NCI-H2107 (cell line): ENCODE data around the gene CLTCL1.
"Not testable (repeated sequence)": the region's sequence is repeated elsewhere in the genome, so short reads cannot be mapped to it uniquely, and the experiment has no call there.

Experiments
- DNase-seq: peaks from one replicate; lab custom pipeline; 2025; lab: John Stamatoyannopoulos, UW

Gene CLTCL1

DNA sequence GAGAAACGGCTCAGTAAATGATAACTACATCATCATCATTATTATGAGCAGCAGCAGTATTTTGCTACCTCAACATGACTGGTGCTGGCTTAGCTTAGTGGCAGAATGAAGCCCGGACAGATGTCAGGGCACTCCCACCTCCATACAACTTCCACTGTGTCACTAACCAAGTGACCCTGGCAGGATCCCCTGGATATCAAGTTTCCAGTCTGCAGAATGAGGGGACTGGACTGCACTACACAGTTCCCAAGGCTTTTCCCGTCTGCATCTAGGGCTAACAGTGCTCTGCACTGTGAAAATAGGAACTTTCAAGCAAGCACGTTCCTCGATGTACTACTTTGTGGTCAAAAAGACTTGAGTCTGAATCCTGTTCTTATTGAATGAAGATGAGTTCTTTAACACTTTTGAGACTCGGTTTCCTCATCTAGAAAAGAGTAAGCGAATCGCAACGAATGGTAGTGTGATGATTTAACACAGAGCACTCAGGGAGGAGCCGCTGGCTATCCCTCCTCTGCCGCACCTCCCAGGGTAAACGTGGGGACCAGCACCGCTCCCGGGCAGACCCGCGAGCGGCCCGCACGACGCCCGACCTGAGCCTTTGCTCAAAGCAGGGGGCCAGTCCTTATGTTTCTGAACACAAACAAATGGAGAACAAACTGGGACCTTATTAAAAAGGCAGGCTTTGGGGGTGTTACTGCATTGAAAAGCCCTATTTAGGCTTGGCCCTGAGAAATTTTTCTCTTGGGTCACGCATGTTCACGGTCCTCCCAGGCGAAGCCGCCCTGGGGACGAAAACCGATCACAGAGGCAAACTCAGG is 910 bp downstream of the CLTCL1 start:
- no peak for DNase-seq

DNA sequence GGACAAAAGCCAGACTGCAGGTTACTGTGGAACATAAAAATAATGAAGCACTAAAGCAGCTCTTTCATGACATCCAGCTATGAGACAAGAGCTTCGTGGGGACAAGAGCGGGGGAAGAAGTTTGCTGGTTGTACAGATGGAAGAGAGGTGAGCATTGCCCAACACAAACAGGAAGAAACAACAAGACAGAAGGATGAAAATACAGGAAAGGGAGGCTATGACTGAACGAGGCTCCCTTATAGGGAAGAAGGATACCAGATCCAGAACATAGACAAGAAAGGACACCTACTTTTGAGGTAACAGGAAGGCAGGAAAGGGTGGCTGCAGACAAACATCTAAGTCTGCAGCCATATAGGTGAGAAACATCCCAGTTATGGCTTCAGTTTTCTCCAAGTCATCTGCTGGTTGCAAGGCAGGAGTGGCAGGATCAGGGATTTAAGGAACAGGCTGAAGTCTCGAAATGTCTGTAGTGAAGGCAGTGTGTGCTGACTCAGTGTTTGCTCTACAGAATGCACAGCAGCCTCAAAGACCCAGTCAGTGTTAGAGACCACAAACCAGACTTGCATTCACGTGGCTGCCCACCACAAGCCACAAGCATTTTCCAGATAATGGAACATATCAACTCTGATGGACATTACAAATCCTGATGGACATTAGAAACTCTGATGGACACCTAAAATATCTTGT is 1.9 kb downstream of the CLTCL1 start:
- no peak for DNase-seq

DNA sequence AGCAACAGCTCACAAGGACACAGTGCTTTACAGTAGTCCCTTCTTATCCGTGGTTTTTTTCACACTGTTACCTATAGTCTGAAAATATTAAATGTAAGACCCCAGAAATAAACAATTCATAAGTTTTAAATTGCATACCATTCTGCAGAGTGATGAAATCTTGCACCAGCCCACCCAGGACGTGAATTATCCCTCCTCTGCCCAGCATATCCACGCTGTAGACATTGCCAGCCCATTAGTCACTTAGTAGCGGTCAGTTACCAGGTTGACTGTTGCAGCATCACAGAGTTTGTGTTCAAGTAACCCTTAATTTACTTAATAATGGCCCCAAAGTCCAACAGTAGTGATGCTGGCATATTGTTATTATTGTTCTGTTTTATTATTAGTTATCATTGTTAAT is 3.6 kb downstream of the CLTCL1 start:
- DNase-seq = no peak

DNA sequence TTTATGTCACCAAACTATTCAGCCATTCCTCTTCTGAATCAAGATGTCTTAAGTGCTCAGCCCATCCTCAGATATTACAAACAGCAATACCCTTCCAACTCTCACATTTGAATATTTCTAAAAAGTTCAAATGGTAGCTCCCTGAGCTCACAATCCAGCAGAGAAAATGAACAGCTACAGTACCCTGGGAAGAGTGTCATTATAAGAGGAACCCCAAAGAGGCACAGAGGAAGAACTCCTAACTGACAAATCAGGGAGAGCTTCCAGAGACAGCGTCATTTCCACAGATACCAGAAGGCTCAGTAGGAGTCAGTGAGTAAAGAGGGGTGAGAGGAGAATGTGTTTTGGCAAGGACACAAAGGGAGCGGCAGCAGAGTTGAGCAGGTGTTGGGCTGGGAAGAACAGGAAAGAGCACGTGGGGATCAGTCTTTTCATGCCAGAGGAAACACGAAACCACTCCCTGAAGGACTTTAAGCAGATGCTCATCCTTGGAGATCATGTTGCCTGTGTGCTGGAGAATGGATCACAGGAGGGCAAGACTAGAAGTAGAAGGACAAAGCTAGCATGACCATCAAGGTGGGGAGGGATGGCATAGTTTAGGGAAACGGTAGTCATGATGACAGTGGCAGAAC is 4.3 kb downstream of the CLTCL1 start:
- DNase-seq = peak; percentile 78

DNA sequence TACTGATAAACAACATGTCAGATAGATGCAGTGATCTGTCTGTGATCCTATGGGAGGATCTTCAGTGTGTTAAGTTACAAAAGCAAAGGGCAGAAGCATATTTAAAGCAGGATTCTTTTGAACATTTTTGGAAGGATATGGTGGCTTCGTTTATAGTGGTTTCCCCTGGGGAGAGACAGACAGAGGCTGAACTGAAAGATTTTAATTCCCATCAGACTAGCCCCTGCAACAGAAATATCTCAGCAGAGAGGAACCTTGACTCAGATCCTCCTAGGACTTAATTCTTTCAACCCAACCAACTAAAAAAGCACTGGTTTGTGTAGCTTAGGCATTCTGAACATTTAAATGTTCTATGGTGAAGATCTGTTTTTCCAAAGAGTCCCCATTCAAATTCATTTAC is 5.7 kb downstream of the CLTCL1 start:
- no peak for DNase-seq

DNA sequence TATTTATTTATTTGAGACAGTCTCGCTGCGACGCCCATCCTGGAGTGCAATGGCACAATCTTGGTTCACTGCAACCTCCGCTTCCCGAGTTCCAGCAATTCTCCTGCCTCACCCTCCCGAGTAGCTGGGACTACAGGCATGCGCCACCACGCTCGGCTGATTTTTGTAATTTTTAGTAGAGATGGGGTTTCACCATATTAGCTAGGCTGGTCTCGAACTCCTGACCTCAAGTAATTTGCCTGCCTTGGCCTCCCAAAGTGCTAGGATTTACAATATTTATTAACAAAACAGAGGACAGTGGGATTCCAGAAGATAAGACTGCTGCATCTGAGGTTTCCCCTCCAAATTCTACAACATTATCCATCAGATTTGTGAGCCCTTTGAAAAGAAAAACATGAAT is 12.4 kb downstream of the CLTCL1 start:
- not testable (repeated sequence) for DNase-seq

DNA sequence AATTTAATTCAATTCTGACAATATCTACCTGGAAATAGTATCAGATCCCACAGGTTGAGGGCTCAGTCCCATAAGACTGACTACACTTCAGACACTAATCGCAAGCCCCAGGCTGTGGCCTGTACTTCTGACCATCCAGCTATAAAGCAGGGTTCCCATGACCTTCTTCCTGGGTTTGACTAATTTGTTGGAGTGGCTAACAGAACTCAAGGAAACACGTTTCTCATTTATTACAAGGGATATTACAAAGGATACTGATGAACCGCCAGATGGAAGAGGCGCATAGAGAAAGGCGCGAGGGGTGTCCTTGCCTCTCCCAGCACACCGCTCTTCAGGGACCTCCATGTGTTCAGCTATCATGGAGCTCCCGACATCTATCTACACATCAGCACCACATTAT is 13.7 kb downstream of the CLTCL1 start:
- no peak for DNase-seq

DNA sequence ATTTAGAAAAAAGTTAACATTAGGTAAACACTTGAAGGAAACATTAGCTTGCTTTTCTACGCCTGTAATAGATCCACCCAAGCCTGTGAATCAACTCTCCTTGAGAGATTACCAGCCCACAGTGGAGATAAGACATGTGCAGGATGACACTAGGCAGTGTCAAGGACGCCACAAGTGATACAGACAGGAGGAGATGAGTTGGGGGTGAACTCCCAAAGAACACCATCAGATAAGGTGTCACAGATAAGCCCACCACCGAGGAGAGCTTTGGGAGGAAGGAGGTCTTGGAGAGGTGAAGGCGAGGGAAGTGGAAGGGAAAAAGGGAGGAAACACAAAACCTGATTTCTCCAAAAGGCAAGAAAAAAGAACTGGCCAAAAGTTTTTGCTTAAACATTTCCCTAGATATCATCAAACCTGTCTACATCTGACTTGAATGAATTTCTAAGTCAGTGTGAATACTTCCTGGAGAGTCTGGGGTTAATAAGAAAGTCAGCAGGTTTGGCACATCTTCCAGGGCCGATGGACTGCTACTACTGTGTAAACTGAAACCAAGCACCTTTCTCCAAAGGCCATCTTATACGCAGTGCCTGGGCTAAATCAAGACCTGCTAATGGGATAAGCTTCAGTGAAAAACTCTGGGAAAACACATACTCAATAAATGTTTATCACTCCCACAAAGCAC is 15.5 kb downstream of the CLTCL1 start:
- no peak for DNase-seq

DNA sequence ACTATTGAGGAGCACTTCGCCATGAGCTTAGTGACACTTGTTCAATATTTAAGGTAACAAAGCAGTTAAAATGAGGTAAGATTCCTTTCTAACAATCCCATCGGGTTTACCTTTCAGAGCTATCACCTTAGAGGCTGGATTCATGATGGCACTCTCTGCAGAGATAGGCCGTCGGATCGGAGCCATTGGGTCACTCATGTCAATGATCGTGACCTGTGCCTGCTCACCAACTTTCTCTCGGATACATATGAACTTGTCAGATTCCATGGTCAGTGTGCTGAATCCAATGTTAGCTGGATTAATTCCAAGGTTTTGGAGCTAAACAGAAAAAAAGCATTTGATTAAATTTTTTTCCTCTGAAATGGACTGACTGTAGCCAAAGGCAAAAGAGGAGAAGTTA is 16.0 kb downstream of the CLTCL1 start:
- DNase-seq = no peak

DNA sequence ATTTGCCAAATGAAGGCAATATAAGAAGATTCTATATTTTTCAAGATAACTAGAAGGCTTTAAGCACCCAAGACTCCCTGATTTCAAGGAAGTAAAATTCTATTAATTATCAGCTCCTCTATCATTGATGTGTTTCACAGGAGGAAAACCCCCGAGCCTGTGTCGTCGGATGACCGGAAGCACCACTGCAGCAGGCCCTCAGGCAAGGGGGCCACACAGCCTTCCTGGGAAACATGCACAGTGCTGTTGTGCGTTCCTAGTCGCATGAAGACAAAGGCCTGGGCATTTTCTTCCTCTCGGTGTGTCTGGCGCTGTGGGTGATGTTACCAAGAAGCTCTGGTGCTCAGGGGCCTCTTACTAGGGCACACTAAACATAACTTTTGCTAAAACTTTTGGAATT is 16.4 kb downstream of the CLTCL1 start:
- no peak for DNase-seq

DNA sequence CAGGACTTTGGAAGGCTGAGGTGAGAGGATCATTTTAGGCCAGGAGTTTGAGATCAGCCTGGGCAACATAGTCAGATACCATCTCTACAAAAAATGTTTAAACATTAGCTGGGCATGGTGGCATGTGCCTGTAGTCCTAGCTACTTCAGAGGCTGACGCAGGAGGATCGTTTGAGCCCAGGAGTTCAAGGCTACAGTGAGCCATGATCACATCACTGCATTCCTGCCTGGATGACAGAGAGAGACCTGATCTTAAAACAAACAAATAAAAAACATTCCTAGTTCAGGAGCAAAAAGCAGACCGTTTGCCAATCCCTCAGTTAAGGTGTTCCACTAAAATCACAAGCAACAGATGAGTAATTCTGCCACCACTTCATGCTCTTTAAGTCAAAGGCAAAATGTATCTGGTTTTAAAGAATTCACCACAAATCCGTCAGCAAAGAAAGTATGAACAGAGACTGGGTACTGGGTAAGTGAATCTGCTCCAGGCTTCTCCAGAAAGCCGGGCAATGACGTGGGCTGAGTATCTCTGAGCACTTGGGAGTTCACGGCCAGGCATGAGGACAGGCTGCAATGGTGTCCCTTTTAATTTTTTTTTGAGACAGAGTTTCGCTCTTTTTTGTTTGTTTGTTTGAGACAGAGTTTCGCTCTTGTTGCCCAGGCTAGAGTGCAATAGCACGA is 19.5 kb downstream of the CLTCL1 start:
- DNase-seq = no peak

DNA sequence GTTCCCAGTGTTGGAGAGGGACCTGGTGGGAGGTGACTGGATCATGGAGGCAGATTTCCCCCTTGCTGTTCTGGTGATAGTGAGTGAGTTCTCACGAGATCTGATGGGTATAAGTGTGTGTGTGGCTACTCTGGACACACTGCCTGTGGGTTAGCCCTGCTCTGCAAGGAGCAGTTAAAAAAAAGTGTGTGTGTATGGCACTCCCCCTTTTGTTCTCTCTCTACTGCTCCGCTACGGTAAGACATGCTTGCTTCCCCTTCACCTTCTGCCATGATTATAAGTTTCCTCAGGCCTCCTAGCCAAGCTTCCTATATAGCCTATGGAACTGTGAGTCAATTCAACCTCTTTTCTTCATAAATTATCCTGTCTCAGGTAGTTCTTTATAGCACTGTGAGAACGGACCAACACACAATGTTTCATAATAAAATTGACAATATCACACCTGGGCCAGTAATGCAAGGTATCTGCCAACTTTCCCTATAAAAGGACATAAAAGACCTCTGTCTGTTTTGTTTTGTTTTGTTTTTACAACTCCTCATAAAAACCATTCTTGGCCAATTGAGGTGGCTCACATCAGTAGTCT is 20.2 kb downstream of the CLTCL1 start:
- DNase-seq = no peak

DNA sequence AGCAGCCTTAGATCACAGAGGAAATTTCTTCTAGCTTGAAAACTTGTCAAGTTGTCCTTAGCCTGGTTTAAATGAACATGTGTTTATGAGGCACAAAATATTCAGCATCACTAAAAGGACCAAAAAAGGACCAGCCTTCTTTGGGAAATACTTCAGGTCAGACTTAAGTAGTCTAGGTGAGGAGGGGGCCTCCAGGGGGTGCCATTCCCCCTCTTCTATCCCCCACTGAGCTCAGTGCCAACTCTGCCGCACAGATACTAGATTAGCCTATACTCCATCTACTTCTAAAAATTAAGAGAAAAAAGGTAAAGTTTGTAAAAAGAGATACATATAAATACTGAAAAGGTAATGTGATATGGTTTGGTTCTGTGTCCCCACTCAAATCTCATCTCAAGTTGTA is 20.6 kb downstream of the CLTCL1 start:
- no peak for DNase-seq

DNA sequence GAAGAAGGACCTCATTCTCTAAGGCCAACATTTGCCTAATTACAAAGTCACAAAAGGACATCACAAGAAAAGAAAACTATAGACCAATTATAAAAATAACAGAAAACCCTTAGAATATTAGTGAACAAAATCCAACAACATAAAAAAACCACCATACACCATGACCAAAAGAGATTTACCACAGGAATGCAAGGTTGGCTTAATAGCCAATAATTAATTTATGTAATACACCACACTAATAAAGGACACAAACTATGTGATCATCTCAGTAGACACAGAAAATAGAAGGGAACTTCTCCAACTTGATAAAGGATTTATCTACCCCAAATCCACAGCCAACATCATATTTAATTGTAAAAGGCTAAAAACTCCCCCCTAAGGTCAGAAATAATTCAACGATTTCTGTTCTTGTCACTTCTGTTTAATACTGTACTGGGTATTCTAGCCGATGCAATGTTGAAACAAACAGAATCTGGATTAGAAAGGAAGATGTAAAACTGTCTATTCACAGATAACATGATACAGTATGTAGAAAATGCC is 24.9 kb downstream of the CLTCL1 start:
- DNase-seq = no peak

DNA sequence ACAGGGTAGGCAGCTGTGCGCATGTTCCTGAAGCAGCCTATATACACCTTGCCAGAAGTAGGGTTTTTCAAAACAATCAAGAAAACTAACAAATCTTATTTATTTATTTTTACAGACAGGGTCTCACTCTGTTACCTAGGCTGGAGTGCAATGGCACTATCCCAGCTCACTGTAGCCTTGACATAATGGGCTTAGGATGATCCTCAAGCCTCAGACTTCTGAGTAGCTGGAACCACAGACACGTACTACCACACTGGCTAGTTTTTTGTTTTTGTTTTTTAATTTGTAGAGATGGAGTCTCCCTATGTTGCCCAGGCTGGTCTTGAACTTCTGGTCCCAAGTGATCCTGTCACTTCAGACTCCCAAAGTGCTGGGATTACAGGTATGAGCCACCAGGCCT is 25.7 kb downstream of the CLTCL1 start:
- no peak for DNase-seq

DNA sequence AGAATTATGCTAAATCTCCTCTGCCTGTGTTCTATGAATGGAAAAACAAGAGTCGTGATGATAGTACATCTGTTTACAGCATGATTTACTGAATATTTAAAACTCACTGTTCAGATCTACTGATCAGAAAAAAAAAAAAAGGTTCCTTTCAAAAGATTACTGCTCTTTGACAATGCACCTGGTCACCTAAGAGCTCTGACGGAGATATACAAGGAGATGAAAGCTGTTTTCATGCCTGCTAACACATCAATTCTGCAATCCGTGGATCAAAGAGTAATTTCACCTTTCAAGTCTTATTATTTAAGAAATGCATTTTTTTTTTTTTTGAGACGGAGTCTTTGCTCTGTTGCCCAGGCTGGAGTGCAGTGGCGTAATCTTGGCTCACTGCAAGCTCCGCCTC is 30.7 kb downstream of the CLTCL1 start:
- no peak for DNase-seq

DNA sequence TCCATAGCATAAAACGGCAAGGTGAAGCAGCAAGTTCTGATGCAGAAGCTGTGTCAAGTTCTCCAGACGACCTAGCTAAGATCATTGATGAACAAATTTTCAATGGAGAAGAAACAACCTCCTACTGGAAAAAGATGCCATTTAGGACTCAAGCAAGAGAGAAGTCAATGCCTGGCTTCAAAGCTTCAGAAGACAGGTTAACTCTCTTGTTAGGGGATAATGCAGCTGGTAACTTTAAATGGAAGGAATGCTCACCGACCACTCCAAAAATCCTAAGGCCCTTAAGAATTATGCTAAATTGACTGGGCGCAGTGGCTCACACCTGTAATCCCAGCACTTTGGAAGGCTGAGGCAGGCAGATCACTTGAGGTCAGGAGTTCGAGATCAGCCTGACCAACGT is 31.3 kb downstream of the CLTCL1 start:
- no peak for DNase-seq

DNA sequence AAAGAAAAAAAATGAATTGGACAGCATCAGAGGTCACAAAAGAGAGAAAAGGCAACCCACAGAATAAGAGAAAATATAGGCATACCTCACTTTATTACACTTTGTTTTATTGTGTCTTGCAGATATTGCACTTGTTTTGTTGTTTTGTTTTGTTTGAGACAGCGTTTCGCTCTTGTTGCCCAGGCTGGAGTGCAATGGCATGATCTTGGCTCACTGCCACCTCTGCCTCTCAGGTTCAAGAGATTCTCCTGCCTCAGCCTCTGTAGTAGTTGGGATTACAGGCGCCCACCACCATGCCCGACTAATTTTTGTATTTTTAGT is 32.6 kb downstream of the CLTCL1 start:
- not testable (repeated sequence) for DNase-seq

DNA sequence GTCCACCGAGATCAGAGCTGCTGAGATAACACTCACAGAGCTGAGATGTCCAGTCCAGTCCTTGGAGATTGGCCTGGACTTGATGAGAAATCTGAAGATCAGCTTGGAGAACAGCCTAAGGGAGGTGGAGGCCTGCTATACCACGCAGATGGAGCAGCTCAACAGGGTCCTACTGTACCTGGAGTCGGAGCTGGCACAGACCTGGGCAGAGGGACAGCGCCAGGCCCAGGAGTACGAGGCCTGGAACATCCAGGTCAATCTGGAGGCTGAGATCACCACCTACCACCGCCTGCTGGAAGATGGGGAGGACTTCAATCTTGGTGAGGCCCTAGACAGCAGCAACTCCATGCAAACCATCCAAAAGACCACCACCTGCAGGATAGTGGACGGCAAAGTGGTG is 33.1 kb downstream of the CLTCL1 start:
- no peak for DNase-seq

DNA sequence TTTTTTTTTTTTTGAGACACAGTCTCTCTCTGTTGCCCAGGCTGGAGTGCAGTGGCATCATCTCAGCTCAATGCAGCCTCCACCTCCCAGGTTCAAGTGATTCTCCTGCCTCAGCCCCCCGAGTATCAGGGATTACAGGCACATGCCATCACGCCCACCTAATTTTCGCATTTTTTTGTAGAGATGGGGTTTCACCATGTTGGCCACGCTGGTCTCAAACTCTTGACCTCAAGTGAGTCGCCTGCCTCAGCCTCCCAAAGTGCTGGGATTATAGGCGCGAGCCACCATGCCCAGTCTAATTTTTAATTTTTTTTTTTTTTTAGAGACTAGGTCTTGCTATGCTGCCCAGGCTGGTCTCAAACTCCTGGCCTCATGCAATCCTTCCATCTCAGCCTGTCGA is 35.2 kb downstream of the CLTCL1 start:
- not testable (repeated sequence) for DNase-seq

DNA sequence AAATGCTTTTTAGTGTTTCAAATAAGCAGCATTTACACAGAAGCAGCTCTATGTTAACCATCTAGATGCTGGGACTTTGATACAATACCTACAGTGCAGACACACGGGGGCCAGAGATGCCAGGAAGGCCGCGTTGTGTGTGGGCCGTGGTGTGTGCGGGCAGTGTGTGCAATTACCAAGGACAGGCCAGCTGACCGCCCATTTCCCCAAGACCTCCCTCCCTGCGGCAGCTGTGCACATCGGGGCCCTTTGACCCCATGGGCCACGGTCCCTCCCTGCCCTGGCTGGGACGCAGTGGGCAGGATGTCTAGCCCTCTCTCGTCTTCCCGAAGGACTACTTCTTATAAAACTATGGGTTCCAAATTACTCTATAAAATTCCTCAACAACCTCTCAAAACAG is 38.4 kb downstream of the CLTCL1 start:
- DNase-seq = no peak
